Choroid plexus epithelial cell (primary cell): ENCODE data around the gene GTPBP6.
"Not testable (repeated sequence)": the region's sequence is repeated elsewhere in the genome, so short reads cannot be mapped to it uniquely, and the experiment has no call there.

ENCODE experiments used
- DNase-seq: peaks from one replicate; pipeline ENCODE4 v3.0.0-alpha.2; 2010; ENCODE audit warnings: low read depth
- H3K4me3 ChIP-seq: 2 replicates; pipeline ENCODE4 v1.5.1; 2011; ENCODE audit warnings: low read depth, mild to moderate bottlenecking, control low read depth, low read length, moderate library complexity
- CTCF ChIP-seq: conservative IDR thresholded peaks from 2 replicates; pipeline ENCODE4 v1.5.1; 2011; ENCODE audit warnings: low read depth, mild to moderate bottlenecking, control low read depth, inconsistent platforms, low read length, moderate library complexity

GTPBP6 gene

DNA sequence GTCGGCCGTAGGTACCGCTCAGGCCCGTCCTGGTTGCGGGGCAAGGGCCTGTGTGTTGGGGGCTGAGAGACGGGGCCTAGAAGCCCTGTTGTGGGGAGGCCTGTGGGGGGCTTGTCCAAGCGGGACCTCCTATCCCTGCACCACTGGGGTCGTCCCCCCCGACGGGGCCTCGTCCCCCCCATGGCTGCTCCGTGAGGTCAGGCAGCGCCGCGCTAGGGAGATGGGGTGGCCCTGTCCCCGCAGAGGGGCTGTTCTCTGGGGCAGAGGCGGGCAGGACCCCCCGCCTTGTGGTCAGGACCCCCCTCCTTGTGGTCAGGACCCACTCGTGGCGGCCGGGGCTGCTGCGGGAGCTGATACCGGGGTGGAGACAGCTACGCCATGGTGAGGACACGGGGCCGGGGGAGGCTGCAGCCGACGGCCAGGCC, 12.1 kb upstream of the GTPBP6 start:
- H3K4me3 ChIP-seq, result no peak overlapping the region
- no peak for DNase-seq
- no peak for TF ChIP-seq CTCF

- H3K4me3 ChIP-seq, DNase-seq: not testable (repeated sequence)
Measured at GRCh38 chrX:330141-330725, 11.6 kb upstream of the GTPBP6 start.

- no peak for TF ChIP-seq CTCF
Measured at GRCh38 chrX:329291-329910, 10.8 kb upstream of the GTPBP6 start.

DNA sequence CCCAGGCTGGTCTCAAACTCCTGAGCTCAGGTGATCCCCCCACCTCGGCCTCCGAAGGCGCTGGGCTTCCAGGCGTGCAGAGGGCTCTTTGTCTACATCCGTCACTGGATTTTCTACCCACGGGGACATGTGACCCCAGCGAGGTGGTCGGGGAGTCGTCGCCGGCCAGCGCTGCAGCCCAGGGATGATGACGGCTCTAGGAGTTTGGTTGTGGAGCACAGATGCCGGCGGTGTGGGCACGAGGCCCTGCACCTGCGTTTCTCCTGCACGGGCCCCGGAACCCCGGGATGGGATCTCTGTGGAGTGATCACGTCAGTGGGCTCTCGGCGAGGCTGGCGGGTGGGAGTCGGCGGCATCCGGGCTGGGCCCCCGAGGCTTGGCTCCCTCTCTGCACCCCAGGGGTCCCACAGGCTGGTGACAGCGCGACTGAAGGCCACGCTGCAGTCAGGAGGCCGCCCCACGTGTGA, 9.1 kb upstream of the GTPBP6 start:
- TF ChIP-seq CTCF, result no peak
- DNase-seq, result no peak

More at GRCh38 chrX:329291-329910, 10.8 kb upstream of the GTPBP6 start:
- no peak for DNase-seq
- no peak overlapping the region for H3K4me3 ChIP-seq

DNA sequence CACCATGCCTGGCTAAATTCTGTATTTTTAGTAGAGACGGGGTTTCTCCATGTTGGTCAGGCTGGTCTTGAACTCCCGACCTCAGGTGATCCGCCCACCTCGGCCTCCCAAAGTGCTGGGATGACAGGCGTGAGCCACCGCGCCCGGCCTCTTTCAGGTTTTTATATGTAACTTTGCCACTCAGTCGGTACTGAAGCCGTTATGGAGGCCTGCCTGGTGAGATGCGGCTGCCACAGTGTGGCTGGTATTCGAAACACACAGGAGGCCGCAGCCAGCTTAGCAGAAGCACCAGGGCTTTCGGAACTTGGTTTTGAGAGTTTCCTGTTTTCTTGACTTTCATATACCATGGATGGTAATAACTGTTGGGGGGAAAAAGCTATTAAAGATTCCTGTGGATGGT, 6.1 kb upstream of the GTPBP6 start:
- H3K4me3 ChIP-seq, DNase-seq: not testable (repeated sequence)

More for the DNA sequence above, 9.1 kb upstream of the GTPBP6 start:
- no peak overlapping the region for H3K4me3 ChIP-seq

GRCh38 chrX:323721-324628, 5.4 kb upstream of the GTPBP6 start:
- peak; percentile 89 for DNase-seq
- no peak overlapping the region for H3K4me3 ChIP-seq
- peak; percentile 2 for TF ChIP-seq CTCF

GRCh38 chrX:320126-320783, 1.7 kb upstream of the GTPBP6 start:
- peak overlapping the region; percentile 93 for H3K4me3 ChIP-seq
- peak; percentile 38 for DNase-seq
- TF ChIP-seq CTCF, result no peak
